Colonic mucosa (tissue), 4 donors: ENCODE results near the gene TUBA8. TPM values are rescaled to one million over a fixed set of nuclear protein-coding genes. Genes with fewer than 3 reads are reported as not detected.
A peak's percentile ranks its signal among the peaks of the same experiment; 100 is the strongest.

ENCODE experiments used
- DNase-seq: peaks from one replicate; pipeline ENCODE4 v3.0.0-alpha.2; 2020
- H3K27ac ChIP-seq: fragments of 200-600 bp; one replicate; pipeline ENCODE4 v1.8.0; 2021
- H3K27me3 ChIP-seq: fragments of 200-600 bp; one replicate; pipeline ENCODE4 v1.8.0; 2021
- H3K36me3 ChIP-seq: fragments of 200-600 bp; one replicate; pipeline ENCODE4 v1.8.0; 2021
- H3K4me1 ChIP-seq: fragments of 200-600 bp; one replicate; pipeline ENCODE4 v1.8.0; 2021; ENCODE audit warnings: mild to moderate bottlenecking
- H3K4me3 ChIP-seq: fragments of 200-600 bp; one replicate; pipeline ENCODE4 v1.8.0; 2021
- H3K9ac ChIP-seq, 2 donors: one replicate each; pipeline ENCODE4 v1.7.0; 2013; ENCODE audit warnings: control low read depth in 2 of 2, low read depth in 2 of 2, low read length in 2 of 2
- H3K9me3 ChIP-seq: fragments of 200-600 bp; one replicate; pipeline ENCODE4 v1.8.0; 2021
- CTCF ChIP-seq: fragments of 200-600 bp; IDR thresholded peaks from one replicate; pipeline ENCODE4 v1.8.0; 2022; ENCODE audit warnings: antibody characterized with exemption, mild to moderate bottlenecking
- intact Hi-C: fragments of 100-400 bp; cut with DNase I; formaldehyde crosslinking; loops from one replicate; pipeline ENCODE4 v1.14.1; 2022
- total RNA-seq, 2 donors: library from RNA; stranded (reverse); fragmentation: NEBNext Ultra II Directional in 1 of 2; extraction: Animal tissue kit (Norgen Biotek cat#: 25700) in 1 of 2; gene quantifications; one replicate each; pipeline ENCODE4 v1.2.1, GENCODE V29; 2021
- donor health status: healthy.
- donor health status: DM: no; HTN: no; CAD: no.
- donor health status: DM: no; HTN: no; CAD: no.

TUBA8 gene
- total RNA-seq, 2 donors from 2014 or later = 1.6 TPM

- Histone ChIP-seq H3K27ac (peak overlapping the region; percentile 73), H3K9ac (peak overlapping the region; percentile 46 to 82), H3K4me1 (peaks cover 4% of the 10 kb centered on the region), H3K9me3 (no peaks in the 10 kb centered on the region), H3K27me3 (no peaks in the 10 kb centered on the region), H3K4me3 (peak overlapping the region; percentile 5), H3K36me3 (no peaks in the 10 kb centered on the region)
- intact Hi-C loops = no loop called here
- TF ChIP-seq CTCF = no peak
- peak; percentile 89 for DNase-seq
These were observed 18.6 kb upstream of the TUBA8 start for GRCh38 chr22:18091916-18092526.

GRCh38 chr22:18093661-18094060 lies 16.9 kb upstream of the TUBA8 start:
- no peak for DNase-seq
- no peaks in the 10 kb centered on the region for H3K36me3 ChIP-seq
- H3K4me1 ChIP-seq = no peaks in the 10 kb centered on the region
- no peaks in the 10 kb centered on the region for H3K27me3 ChIP-seq
- no peak for TF ChIP-seq CTCF
- H3K4me3 ChIP-seq = no peak overlapping the region
- H3K9me3 ChIP-seq = no peaks in the 10 kb centered on the region
- intact Hi-C loops = no loop called here
- H3K27ac ChIP-seq = no peak overlapping the region
- no peak overlapping the region for H3K9ac ChIP-seq

GRCh38 chr22:18095101-18095805 lies 15.4 kb upstream of the TUBA8 start:
- Histone ChIP-seq H3K4me3 (no peak overlapping the region), H3K4me1 (no peaks in the 10 kb centered on the region), H3K27ac (no peak overlapping the region), H3K9ac (no peak overlapping the region), H3K9me3 (no peaks in the 10 kb centered on the region), H3K36me3 (no peaks in the 10 kb centered on the region), H3K27me3 (no peaks in the 10 kb centered on the region)
- intact Hi-C loops = no loop called here
- no peak for TF ChIP-seq CTCF
- no peak for DNase-seq

- H3K9me3 ChIP-seq = no peaks in the 10 kb centered on the region
- DNase-seq = no peak
- no peak overlapping the region for H3K27ac ChIP-seq
- H3K27me3 ChIP-seq = no peaks in the 10 kb centered on the region
- no peak overlapping the region for H3K4me3 ChIP-seq
- no peaks in the 10 kb centered on the region for H3K4me1 ChIP-seq
- H3K36me3 ChIP-seq = no peaks in the 10 kb centered on the region
- TF ChIP-seq CTCF = no peak
- intact Hi-C loops = no loop called here
- H3K9ac ChIP-seq = no peak overlapping the region
These were observed 13.8 kb upstream of the TUBA8 start for GRCh38 chr22:18096823-18097222.

- H3K4me1 ChIP-seq = no peaks in the 10 kb centered on the region
- no peaks in the 10 kb centered on the region for H3K36me3 ChIP-seq
- H3K27me3 ChIP-seq = no peaks in the 10 kb centered on the region
- no peaks in the 10 kb centered on the region for H3K9me3 ChIP-seq
- intact Hi-C loops = no loop called here
- no peak overlapping the region for H3K9ac ChIP-seq
- no peak for DNase-seq
- no peak for TF ChIP-seq CTCF
- no peak overlapping the region for H3K4me3 ChIP-seq
- no peak overlapping the region for H3K27ac ChIP-seq
These were observed 9.8 kb upstream of the TUBA8 start for GRCh38 chr22:18100781-18101180.
